Fibroblast of lung (primary cell): ENCODE data around the gene SLC25A10.

Experiments
- CTCF ChIP-seq, 2 donors: IDR thresholded peaks in 1 of 2; conservative IDR thresholded peaks in 1 of 2; 1 replicate in 1 of 2; 2 replicates in 1 of 2; pipeline ENCODE4 v1.5.1; 2011 to 2012; ENCODE audit warnings: low read length in 2 of 2, control low read depth in 1 of 2, inconsistent platforms in 1 of 2, low read depth in 1 of 2, mild to moderate bottlenecking in 1 of 2
- EZH2 ChIP-seq: IDR thresholded peaks from 2 replicates; pipeline ENCODE4 v1.5.1; 2012; ENCODE audit warnings: low read length, control low read depth, mild to moderate bottlenecking; ENCODE audit errors: missing control alignments

- TF ChIP-seq CTCF (conservative IDR thresholded peaks at IDR 0.05 in 1 of 2, IDR thresholded peaks at IDR 0.05 in 1 of 2; ENCODE audit: low read depth in 1 of 2, low read length in 2 of 2) (no peak), EZH2 (no peak)
These were observed 10.4 kb downstream of the SLC25A10 start for GRCh38 chr17:81722184-81723120.
